Hematopoietic multipotent progenitor cell treated with erythropoietin and hydrocortisone succinate and interleukin-3 and kit ligand, for 8 days (in vitro differentiated cells): ENCODE measurements around the gene PLEKHA8.
A peak's percentile ranks its signal among the peaks of the same experiment; 100 is the strongest.

Experiments
- DNase-seq: peaks from one replicate; pipeline ENCODE4 v3.0.0-alpha.2; 2015

PLEKHA8 gene

DNA sequence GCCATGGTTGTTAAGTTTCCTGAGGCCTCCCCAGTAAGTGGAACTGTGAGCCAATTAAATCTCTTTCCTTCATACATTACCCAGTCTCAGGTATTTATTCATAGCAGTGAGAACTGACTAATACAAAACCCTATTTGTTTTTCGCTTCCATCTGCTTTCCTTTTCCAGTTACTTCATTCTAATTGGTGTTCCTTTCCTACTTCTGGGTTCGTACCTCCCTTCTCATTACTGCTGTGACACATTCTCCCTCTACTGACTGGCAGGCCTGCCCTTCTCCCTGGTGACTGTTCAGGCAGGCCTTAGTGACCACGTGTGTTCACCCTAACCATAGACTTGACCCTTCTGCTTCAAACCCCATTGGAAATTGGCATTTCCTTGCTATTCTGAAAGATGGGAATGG lies 144.2 kb downstream of the PLEKHA8 start:
- DNase-seq: no peak

DNA sequence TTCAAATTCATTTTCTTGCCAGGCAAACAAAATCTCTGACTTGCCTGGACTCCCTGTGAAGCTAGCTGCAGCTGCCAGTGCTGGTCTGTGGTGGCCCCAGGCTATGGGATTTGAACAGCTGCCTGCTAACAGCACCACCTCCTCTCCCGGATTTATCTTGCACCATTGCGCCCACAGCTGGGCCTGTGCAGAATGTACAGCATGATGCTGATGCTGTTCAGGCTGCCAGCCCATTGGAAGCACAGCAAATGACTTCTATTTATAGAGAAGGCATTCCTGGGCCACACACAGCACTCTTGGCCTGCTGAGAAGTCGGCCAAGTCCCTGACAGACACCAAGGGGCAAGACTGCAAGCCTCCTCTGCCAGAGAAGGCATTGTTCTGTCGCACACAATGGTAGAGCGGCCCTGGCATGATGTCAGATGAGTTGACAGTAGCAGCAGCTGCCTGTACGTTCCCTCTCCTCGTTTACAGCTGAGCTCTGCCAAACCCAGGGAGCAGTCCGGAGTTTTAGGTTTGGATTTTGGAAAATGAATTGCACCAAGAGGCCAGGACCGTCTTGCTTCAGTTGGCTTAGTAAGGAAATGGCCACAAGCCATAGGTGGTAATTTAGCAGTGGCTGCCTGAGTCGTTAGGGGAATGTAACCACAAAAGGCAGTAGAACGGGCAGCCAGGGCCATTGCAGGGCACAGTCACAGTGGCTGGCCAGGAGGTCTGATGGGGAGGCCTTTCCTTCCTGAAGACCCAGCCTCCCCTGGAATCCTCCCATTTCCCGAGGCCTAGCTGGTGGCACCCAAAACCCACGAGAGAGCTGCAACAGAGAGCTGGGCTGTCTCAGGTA lies 145.1 kb downstream of the PLEKHA8 start:
- DNase-seq: no peak

DNA sequence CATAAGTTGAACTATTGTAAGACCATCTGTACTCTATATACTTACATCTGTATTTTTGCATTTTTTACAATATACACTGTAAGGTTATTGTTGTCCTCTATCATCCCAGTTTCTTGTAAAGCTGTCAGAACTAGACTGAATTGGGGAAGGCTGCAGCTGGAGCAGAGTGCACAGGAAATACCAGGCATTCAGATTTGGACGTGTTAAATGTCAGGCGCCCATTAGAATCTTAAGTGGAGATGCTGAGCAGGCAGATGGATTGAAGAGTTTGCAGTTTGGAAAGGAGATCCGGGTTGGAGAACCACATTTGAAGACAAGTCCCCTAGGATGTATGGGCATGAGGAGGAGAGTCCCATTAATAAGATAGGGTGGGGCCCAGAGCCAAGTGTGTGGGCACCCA lies 147.0 kb downstream of the PLEKHA8 start:
- DNase-seq: no peak

DNA sequence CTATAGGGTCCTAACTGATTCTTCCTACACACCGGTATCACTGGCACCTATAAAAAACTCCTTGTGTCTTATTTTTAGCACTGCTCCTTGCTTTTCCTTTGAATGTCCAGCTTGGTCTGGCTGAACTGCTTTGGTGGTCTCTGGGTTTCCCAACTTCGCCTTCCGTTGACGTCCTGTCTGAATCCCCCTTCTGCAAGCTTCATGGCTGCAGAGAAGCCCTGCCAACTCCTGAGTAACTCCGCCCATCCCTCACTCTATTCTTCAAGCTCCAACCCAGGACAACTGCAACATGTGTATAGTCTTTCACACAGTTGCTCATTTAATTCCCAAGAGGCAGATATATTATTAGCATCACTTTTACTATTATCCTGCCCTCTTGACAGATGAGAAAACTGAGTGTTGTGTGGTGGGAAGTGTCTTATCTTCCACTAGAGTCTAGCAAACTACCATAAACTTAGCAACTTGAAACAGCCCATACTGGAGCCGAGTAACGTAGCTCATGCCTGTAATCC lies 147.5 kb downstream of the PLEKHA8 start:
- DNase-seq: no peak

DNA sequence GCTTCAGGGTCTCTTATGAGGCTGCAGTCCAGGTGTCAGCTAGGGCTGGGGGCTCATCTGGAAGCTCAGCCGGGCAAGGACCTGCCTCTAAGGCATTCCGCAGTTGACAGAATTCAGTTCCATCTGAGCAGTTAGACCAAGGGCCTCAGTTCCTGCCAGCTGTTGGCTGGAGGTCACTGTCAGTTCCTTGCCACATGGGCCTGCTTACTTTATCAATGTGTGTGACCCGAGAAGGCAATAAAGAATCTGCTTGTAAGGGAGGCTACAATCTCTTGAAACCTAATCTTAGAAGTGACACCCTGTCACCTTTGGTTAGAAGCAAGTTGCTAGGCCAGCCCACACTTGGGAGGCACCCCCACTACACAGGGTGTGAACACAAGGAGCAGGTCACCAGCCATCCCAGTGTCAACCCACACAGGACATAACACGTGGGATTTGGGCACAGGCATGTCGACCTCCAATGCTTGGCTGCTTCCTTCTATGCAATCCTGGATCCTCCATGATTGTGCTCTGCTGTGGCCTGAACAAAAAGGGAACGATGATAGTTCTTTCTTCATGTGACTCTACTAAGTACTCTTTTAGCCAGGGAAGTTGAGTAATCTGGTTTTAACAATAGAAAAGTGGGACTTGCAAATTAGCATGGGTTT lies 148.4 kb downstream of the PLEKHA8 start:
- DNase-seq: peak; percentile 47

DNA sequence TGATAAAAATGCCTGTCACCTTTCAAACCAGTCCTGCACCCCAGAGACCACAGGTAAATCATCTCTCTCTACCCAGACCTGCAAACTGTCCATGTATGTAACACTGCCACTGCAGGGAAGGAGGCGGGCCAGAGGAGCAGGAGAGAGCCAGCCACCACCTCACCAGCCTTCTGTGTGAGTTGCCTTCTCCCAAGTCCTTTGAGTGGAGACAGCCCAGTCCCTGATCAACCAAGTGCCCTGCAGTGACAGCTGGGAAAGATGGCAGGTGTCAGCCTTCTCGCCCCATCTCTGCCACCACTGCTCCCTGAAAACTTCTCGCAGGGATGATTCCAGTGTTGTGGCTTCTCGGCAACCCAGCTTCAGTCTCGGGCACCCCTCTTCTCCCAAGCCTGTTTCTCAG lies 149.0 kb downstream of the PLEKHA8 start:
- DNase-seq: no peak

DNA sequence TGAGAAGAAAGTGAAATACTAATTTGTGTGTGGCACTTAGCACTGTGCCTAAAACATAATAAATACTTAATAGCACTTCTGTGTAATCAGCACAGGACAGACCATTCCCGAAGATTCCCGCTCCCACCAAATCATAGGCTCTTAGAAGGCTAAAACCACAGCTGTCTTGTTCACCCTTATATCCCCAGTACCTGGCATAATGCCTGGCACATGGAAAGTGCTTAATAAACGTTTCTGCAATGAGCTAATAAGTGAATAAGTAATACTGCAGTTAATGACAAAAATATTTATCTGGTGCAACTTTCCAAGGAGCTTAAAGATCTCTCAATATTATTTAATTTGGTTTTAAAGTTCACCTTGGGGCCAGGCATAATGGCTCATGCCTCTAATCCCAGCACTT lies 149.8 kb downstream of the PLEKHA8 start:
- DNase-seq: no peak

DNA sequence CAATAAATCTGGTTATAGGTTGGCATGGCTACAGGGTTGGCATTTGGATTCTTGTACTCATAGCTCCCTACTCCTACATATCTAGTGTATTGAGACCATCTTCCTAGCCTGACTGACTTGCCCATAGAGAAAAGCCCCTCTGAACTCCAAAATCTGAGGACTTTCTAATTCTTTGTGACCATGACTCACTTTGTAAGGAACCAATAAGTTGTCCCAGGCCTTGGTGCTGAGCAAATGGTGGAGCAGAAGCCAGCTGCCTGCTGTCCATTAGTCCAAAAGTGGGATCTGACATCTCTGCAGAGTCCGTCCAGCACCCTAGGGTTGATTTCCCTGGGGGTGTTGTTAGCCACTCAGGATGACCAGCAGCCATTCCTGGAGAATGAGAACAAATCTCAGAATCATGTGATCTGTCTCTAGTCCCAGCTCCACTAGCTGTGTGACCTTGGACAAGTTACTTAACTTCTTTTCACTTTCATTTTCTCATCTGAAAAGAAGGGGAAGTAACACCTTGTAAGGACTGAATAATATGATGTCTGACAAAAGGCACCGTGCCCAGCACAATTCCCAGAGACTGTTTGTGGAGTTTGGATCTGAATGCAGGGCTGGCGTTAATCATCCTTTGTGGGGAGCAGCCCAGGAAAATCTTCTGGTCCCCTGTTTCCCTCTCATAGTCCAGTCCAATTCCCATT lies 150.7 kb downstream of the PLEKHA8 start:
- DNase-seq: no peak
